GM12878 (cell line): Measurements from ENCODE around the gene FAM9C. TPM values are rescaled to one million over a fixed set of nuclear protein-coding genes. Genes with fewer than 3 reads are reported as not detected.
A peak's percentile ranks its signal among the peaks of the same experiment; 100 is the strongest.

Experiments used
- ATAC-seq: fragments of 200-7000 bp; cut with Tn5 transposase; 3 replicates; pipeline ENCODE4 v1.9.1; 2020; ENCODE audit warnings: mild to moderate bottlenecking, moderate library complexity
- BruUV-seq: library from RNA; stranded (reverse); fragments of 400-500 nt; replicated peaks from 2 replicates; lab custom pipeline; 2021; lab: Mats Ljungman, UMichigan
- CTCF ChIA-PET: fragments of 300-600 bp; sonication (Branson Sonifier 250); formaldehyde crosslinking; extraction: SDS; loops from one replicate; lab custom pipeline; 2021; ENCODE audit warnings: inconsistent platforms; lab: Yijun Ruan, JAX
- POLR2A ChIA-PET: fragments of 350-600 bp; formaldehyde crosslinking; extraction: SDS; loops from one replicate; lab custom pipeline; 2021; ENCODE audit warnings: inconsistent platforms; lab: Charles Lee
- RAD21 ChIA-PET: fragments of 300-600 bp; sonication (Branson Sonifier 250); formaldehyde crosslinking; loops from one replicate; lab custom pipeline; 2023; ENCODE audit warnings: antibody characterized with exemption; ENCODE audit not compliant: unreplicated experiment; lab: Charles Lee
- SMC1A ChIA-PET: fragments of 300-600 bp; sonication (Branson Sonifier 250); formaldehyde crosslinking; loops from one replicate; lab custom pipeline; 2023; ENCODE audit not compliant: unreplicated experiment, uncharacterized antibody; lab: Charles Lee
- DNase-seq: peaks from one replicate; pipeline ENCODE4 v3.0.0-alpha.2; 2011; ENCODE audit warnings: low read depth, low spot score
- FAIRE-seq: peaks from 3 replicates; lab custom pipeline; 2011; peaks lifted over from hg19 to GRCh38; lab: Jason Lieb, UNC
- H2AFZ ChIP-seq: 2 replicates; pipeline ENCODE4 v1.6.0; 2011; ENCODE audit warnings: low read depth, low read length, control low read depth; ENCODE audit not compliant: control insufficient read depth
- H3K27ac ChIP-seq: 2 replicates; pipeline ENCODE4 v1.5.1; 2011; ENCODE audit warnings: control low read depth; ENCODE audit not compliant: control insufficient read depth, insufficient read depth
- H3K27me3 ChIP-seq, 2 experiments: replicated peaks in 1 of 2; 2 replicates each; pipeline versions ENCODE4 v1.6.0 to v1.6.1; 2011; ENCODE audit warnings: low read length in 1 of 2; ENCODE audit not compliant: control insufficient read depth in 2 of 2, insufficient read depth in 2 of 2
- H3K36me3 ChIP-seq, 2 experiments: 2 replicates each; pipeline ENCODE4 v1.5.1; 2011; ENCODE audit warnings: low read length in 1 of 2; ENCODE audit not compliant: control insufficient read depth in 2 of 2, insufficient read depth in 2 of 2
- H3K4me1 ChIP-seq: 2 replicates; pipeline ENCODE4 v1.6.1; 2011; ENCODE audit warnings: mild to moderate bottlenecking, low read length, moderate library complexity, mixed read lengths; ENCODE audit not compliant: control insufficient read depth, insufficient read depth
- H3K4me2 ChIP-seq: 2 replicates; pipeline ENCODE4 v1.6.0; 2011; ENCODE audit warnings: control low read depth; ENCODE audit not compliant: control insufficient read depth, insufficient read depth
- H3K4me3 ChIP-seq: fragments of 200-600 bp; sonication (generic); 2 replicates; pipeline ENCODE4 v1.5.1; 2016
- H3K79me2 ChIP-seq: 2 replicates; pipeline ENCODE4 v1.6.0; 2011; ENCODE audit warnings: low read length; ENCODE audit not compliant: control insufficient read depth, insufficient read depth
- H3K9ac ChIP-seq: 2 replicates; pipeline ENCODE4 v1.8.0; 2011; ENCODE audit warnings: low read length, control low read depth, mixed read lengths; ENCODE audit not compliant: control insufficient read depth, insufficient read depth
- H3K9me3 ChIP-seq: replicated peaks from 3 replicates; pipeline ENCODE4 v1.5.1; 2011; ENCODE audit warnings: mild to moderate bottlenecking, low read length; ENCODE audit not compliant: control insufficient read depth, insufficient read depth
- H4K20me1 ChIP-seq: 2 replicates; pipeline ENCODE4 v1.6.0; 2011; ENCODE audit not compliant: control insufficient read depth, insufficient read depth
- CBX3 ChIP-seq: fragments of 200-600 bp; sonication (generic); IDR thresholded peaks from 2 replicates; pipeline ENCODE4 v1.6.1; 2016; ENCODE audit warnings: low read depth, borderline replicate concordance
- IKZF1 ChIP-seq: fragments of 450-650 bp; conservative IDR thresholded peaks from 2 replicates; pipeline ENCODE4 v1.6.1; 2017; ENCODE audit warnings: antibody characterized with exemption, mild to moderate bottlenecking
- JUNB ChIP-seq: IDR thresholded peaks from 2 replicates; pipeline ENCODE4 v1.6.1; 2016; ENCODE audit warnings: antibody characterized with exemption, mild to moderate bottlenecking
- KAT2A ChIP-seq: conservative IDR thresholded peaks from 2 replicates; pipeline ENCODE4 v1.6.1; 2011; ENCODE audit warnings: low read depth, low read length; ENCODE audit not compliant: control insufficient read depth
- RUNX3 ChIP-seq: IDR thresholded peaks from 2 replicates; pipeline ENCODE4 v1.6.1; 2012; ENCODE audit warnings: low read length, inconsistent platforms
- SIX5 ChIP-seq: IDR thresholded peaks from 2 replicates; pipeline ENCODE4 v1.6.1; 2011; ENCODE audit warnings: mild to moderate bottlenecking, low read depth, low read length, moderate library complexity; ENCODE audit not compliant: severe bottlenecking
- SPI1 ChIP-seq: IDR thresholded peaks from 2 replicates; pipeline ENCODE4 v1.6.1; 2011; ENCODE audit warnings: low read depth, mild to moderate bottlenecking, low read length, moderate library complexity, borderline replicate concordance; ENCODE audit not compliant: insufficient read depth
- TBL1XR1 ChIP-seq: IDR thresholded peaks from 2 replicates; pipeline ENCODE4 v1.6.1; 2012; ENCODE audit warnings: low read depth, low read length, improper control_type of control experiment
- ZNF217 ChIP-seq: fragments of 450-650 bp; IDR thresholded peaks from 2 replicates; pipeline ENCODE4 v1.6.1; 2017; ENCODE audit warnings: antibody characterized with exemption, mild to moderate bottlenecking
- ZNF592 ChIP-seq: fragments of 450-650 bp; IDR thresholded peaks from 2 replicates; pipeline ENCODE4 v1.6.1; 2017; ENCODE audit warnings: mild to moderate bottlenecking, moderate library complexity
- WGBS: methylation state at CpG from one replicate; pipeline ENCODE4 v1.1.6; 2016; ENCODE audit warnings: low lambda C conversion rate; ENCODE audit not compliant: insufficient replicate concordance, insufficient coverage; ENCODE audit errors: missing lambda C conversion rate; 5-methylcytosine and 5-hydroxymethylcytosine counted together
- in situ Hi-C: fragments of 300-500 bp; cut with MboI; formaldehyde crosslinking; loops from 9 replicates; pipeline ENCODE4 v1.14.3; 2018; ENCODE audit warnings: mixed read lengths
- intact Hi-C: fragments of 100-400 bp; cut with micrococcal nuclease; formaldehyde crosslinking; loops from one replicate; pipeline ENCODE4 v1.14.2; 2022; ENCODE audit not compliant: unreplicated experiment
- polyA plus RNA-seq, 11 experiments: library from polyadenylated mRNA; depleted of rRNA in 4 of 11; unstranded in 6 of 11; stranded (reverse) in 5 of 11; fragments of >200 nt; fragmentation: Nextera tagmentation in 4 of 11; fragmentation: Illumina TruSeq in 1 of 11; extraction: Ambion mirVana in 4 of 11; extraction: Trizol in 1 of 11; gene quantifications; 1 replicate in 1 of 11; 2 replicates in 10 of 11; pipeline versions ENCODE4 v1.2.1 to v1.2.3, GENCODE V29; 2011 to 2016; ENCODE audit warnings: inconsistent platforms in 2 of 11, missing spikeins in 2 of 11, low read depth in 1 of 11
- total RNA-seq, 4 experiments: library from RNA; depleted of rRNA in 3 of 4; stranded (reverse); fragments of >200 nt in 3 of 4; fragmentation: Illumina TruSeq in 1 of 4; extraction: Trizol in 1 of 4; gene quantifications; 2 replicates each; pipeline versions ENCODE4 v1.2.1 to v1.2.3, GENCODE V29; 2013 to 2021

FAM9C gene
- total and polyA plus RNA-seq, 10 of the 15 experiments (the other 5 are each of a cell fraction or from before 2014, with no cell fraction given) = 0.01 to 0.03 TPM; not detected in 8

- TF ChIP-seq ZNF592 (no peak), JUNB (no peak), TBL1XR1 (no peak), ZNF217 (no peak), CBX3 (no peak), KAT2A (no peak)
These were observed 3.3 kb upstream of the FAM9C start (continued) for GRCh38 chrX:13047759-13048158.

- H3K36me3 ChIP-seq = no peaks in the 10 kb centered on the region; a peak in 1 of 4 replicates
- H3K79me2 ChIP-seq = no peaks in the 10 kb centered on the region
- POLR2A ChIA-PET = interaction anchor here (1.1 to 1.2 kb wide), 3 partner anchors 16 to 31 kb away, joined by 3 read pairs; no protein-coding TSS in a partner anchor
- intact Hi-C loops = no loop called here
- H2AFZ ChIP-seq = no peak overlapping the region
- BruUV-seq = no TSS peak
- H3K4me3 ChIP-seq = no peak overlapping the region
- ATAC-seq (peak; percentile 31), DNase-seq (no peak), FAIRE-seq (peak; percentile 31)
- RAD21 ChIA-PET = interaction anchor here (0.8 to 1.1 kb wide), 4 partner anchors 16 to 42 kb away, joined by 3 to 4 read pairs (median 3); no protein-coding TSS in a partner anchor
- WGBS = 0% methylated on average over 1 of the region's 1 CpG
- no peak for TF ChIP-seq IKZF1
- TF ChIP-seq RUNX3 = peak; percentile 43; the same call in 1 of the 2 replicates
- TF ChIP-seq SPI1 = peak; percentile 9; the same call in 1 of the 2 replicates
- TF ChIP-seq SIX5 = no peak
- CTCF ChIA-PET = interaction anchor here (1.0 to 1.1 kb wide), 2 partner anchors 13 to 100 kb away, joined by 3 read pairs; no protein-coding TSS in a partner anchor
- H3K9ac ChIP-seq = no peak overlapping the region
- no peaks in the 10 kb centered on the region for H3K27me3 ChIP-seq
- in situ Hi-C loops = no loop called here
- H3K9me3 ChIP-seq = no peaks in the 10 kb centered on the region; the same call in 1 of the 3 replicates
- H3K27ac ChIP-seq = peak overlapping the region; percentile 63
- no peak overlapping the region for H3K4me2 ChIP-seq
- H3K4me1 ChIP-seq = peaks cover 19% of the 10 kb centered on the region
- SMC1A ChIA-PET = interaction anchor here (0.8 to 1.6 kb wide), 13 partner anchors 12 to 96 kb away, joined by 3 to 9 read pairs (median 4); no protein-coding TSS in a partner anchor
- H4K20me1 ChIP-seq = no peaks in the 10 kb centered on the region
These were observed 1.9 kb upstream of the FAM9C start for GRCh38 chrX:13046141-13046855.
